B cell (primary cell): ENCODE data around the gene LMNTD2. TPM values are rescaled to one million over a fixed set of nuclear protein-coding genes. Genes with fewer than 3 reads are reported as not detected.

ENCODE experiments used
- ATAC-seq: fragments of 200-7000 bp; cut with Tn5 transposase; one replicate; pipeline ENCODE4 v1.10.0; 2021; ENCODE audit warnings: low read depth, mild to moderate bottlenecking, moderate number of reproducible peaks, moderate library complexity
- CTCF ChIA-PET: fragments of 350-600 bp; sonication (Branson Sonifier 250); formaldehyde crosslinking; loops from one replicate; lab custom pipeline; 2021; ENCODE audit warnings: antibody characterized with exemption, inconsistent platforms; lab: Charles Lee
- POLR2A ChIA-PET: fragments of 350-600 bp; sonication (Branson Sonifier 250); formaldehyde crosslinking; loops from one replicate; lab custom pipeline; 2021; ENCODE audit warnings: antibody characterized with exemption; lab: Charles Lee
- DNase-seq: peaks from one replicate; pipeline ENCODE4 v3.0.0; 2013
- H2AFZ ChIP-seq: 2 replicates; pipeline ENCODE4 v1.6.1; 2012; ENCODE audit warnings: mild to moderate bottlenecking, low read depth, low read length; ENCODE audit not compliant: insufficient read depth, poor library complexity, severe bottlenecking
- H3K27ac ChIP-seq, 2 donors: 1 replicate in 1 of 2; 2 replicates in 1 of 2; pipeline ENCODE4 v1.5.1; 2012 to 2013; ENCODE audit warnings: low read length in 2 of 2, mild to moderate bottlenecking in 2 of 2, moderate library complexity in 1 of 2
- H3K27me3 ChIP-seq, 4 experiments: fragments of 200-600 bp in 1 of 4; sonication (generic) in 1 of 4; replicated peaks in 1 of 4; 1 replicate in 2 of 4; 2 replicates in 2 of 4; pipeline versions ENCODE4 v1.6.1 to v1.7.0; 2013 to 2016; ENCODE audit warnings: low read length in 3 of 4, mild to moderate bottlenecking in 2 of 4, mixed read lengths in 1 of 4, moderate library complexity in 1 of 4; ENCODE audit not compliant: insufficient read depth in 4 of 4, control insufficient read depth in 3 of 4; ENCODE audit errors: control extremely low read depth in 1 of 4
- H3K36me3 ChIP-seq, 2 experiments: replicated peaks in 1 of 2; 1 replicate in 1 of 2; 2 replicates in 1 of 2; pipeline versions ENCODE4 v1.6.1 to v1.7.1; 2013; ENCODE audit warnings: low read length in 1 of 2; ENCODE audit not compliant: insufficient read depth in 2 of 2, control insufficient read depth in 1 of 2; ENCODE audit errors: control extremely low read depth in 1 of 2, extremely low read depth in 1 of 2
- H3K4me1 ChIP-seq, 2 donors: fragments of 200-600 bp in 1 of 2; sonication (generic) in 1 of 2; 1 replicate in 1 of 2; 2 replicates in 1 of 2; pipeline versions ENCODE4 v1.5.1 to v1.6.1; 2013 to 2017; ENCODE audit warnings: low read length in 2 of 2; ENCODE audit not compliant: control insufficient read depth in 2 of 2, insufficient read depth in 2 of 2
- H3K4me2 ChIP-seq: replicated peaks from 2 replicates; pipeline ENCODE3; 2012; ENCODE audit warnings: mild to moderate bottlenecking, low read depth, low read length; ENCODE audit not compliant: poor library complexity, severe bottlenecking
- H3K4me3 ChIP-seq, 5 experiments: fragments of 200-600 bp in 1 of 5; sonication (generic) in 1 of 5; 1 replicate in 3 of 5; 2 replicates in 2 of 5; pipeline versions ENCODE4 v1.5.1 to v1.7.0; 2011 to 2016; ENCODE audit warnings: low read length in 4 of 5, mild to moderate bottlenecking in 4 of 5, low read depth in 2 of 5, control low read depth in 1 of 5, moderate library complexity in 1 of 5; ENCODE audit not compliant: insufficient read depth in 1 of 5; ENCODE audit errors: control extremely low read depth in 1 of 5, extremely low read depth in 1 of 5
- H3K79me2 ChIP-seq: fragments of 200-600 bp; sonication (generic); one replicate; pipeline ENCODE4 v1.6.0; 2016; ENCODE audit warnings: low read length; ENCODE audit not compliant: control insufficient read depth, insufficient read depth
- H3K9ac ChIP-seq: fragments of 200-600 bp; sonication (generic); 2 replicates; pipeline ENCODE4 v1.6.1; 2017; ENCODE audit warnings: mild to moderate bottlenecking, low read length, moderate library complexity
- H3K9me3 ChIP-seq, 3 donors: one replicate each; pipeline versions ENCODE4 v1.6.1 to v1.7.1; 2013; ENCODE audit warnings: low read length in 2 of 3; ENCODE audit not compliant: control insufficient read depth in 2 of 3, insufficient read depth in 1 of 3; ENCODE audit errors: control extremely low read depth in 1 of 3
- H4K20me1 ChIP-seq: 2 replicates; pipeline ENCODE4 v1.6.0; 2012; ENCODE audit warnings: mild to moderate bottlenecking, low read length; ENCODE audit not compliant: insufficient read depth, control insufficient read depth, poor library complexity, severe bottlenecking
- H3K27ac Mint-ChIP-seq: one replicate; pipeline ENCODE4 v1.8.0; 2021; ENCODE audit warnings: mixed read lengths
- H3K27me3 Mint-ChIP-seq: one replicate; pipeline ENCODE4 v1.8.0; 2021; ENCODE audit warnings: mixed read lengths
- H3K4me1 Mint-ChIP-seq: one replicate; pipeline ENCODE4 v1.8.0; 2021; ENCODE audit warnings: mixed read lengths
- H3K4me3 Mint-ChIP-seq: one replicate; pipeline ENCODE4 v1.8.0; 2021; ENCODE audit warnings: mixed read lengths
- H3K9me3 Mint-ChIP-seq: one replicate; pipeline ENCODE4 v1.8.0; 2022; ENCODE audit warnings: mixed read lengths; ENCODE audit not compliant: insufficient read depth
- CTCF ChIP-seq: fragments of 200-600 bp; IDR thresholded peaks from one replicate; pipeline ENCODE4 v1.8.0; 2022; ENCODE audit warnings: antibody characterized with exemption, mild to moderate bottlenecking
- EZH2 ChIP-seq: IDR thresholded peaks from 2 replicates; pipeline ENCODE4 v1.6.1; 2012; ENCODE audit warnings: borderline replicate concordance, low read depth, mild to moderate bottlenecking, moderate library complexity, low read length; ENCODE audit not compliant: insufficient read depth, poor library complexity, severe bottlenecking
- WGBS: methylation state at CpG from one replicate; pipeline ENCODE4 v1.1.5; 2013; ENCODE audit warnings: missing lambda C conversion rate; ENCODE audit not compliant: insufficient coverage; 5-methylcytosine and 5-hydroxymethylcytosine counted together
- intact Hi-C: fragments of 100-400 bp; cut with micrococcal nuclease; formaldehyde crosslinking; loops from one replicate; pipeline ENCODE4 v1.10.0; 2022
- polyA plus RNA-seq: library from polyadenylated mRNA; depleted of rRNA; stranded (reverse); fragments of >200 nt; gene quantifications from 2 replicates; pipeline ENCODE4 v1.2.3, GENCODE V29; 2012
- total RNA-seq, 2 donors: library from RNA; stranded (reverse); fragments of 120-200 nt in 1 of 2; gene quantifications; 1 replicate in 1 of 2; 2 replicates in 1 of 2; pipeline versions ENCODE4 v1.2.3 to v1.2.4, GENCODE V29; 2013 to 2022

The LMNTD2 gene
- total and polyA plus RNA-seq, 2 donors (not counting 1 experiment from before 2014, with no cell fraction given) = 21.4 to 29.6 TPM

- 96% methylated on average over 18 of the region's 18 CpGs for WGBS
- peak; percentile 20 for DNase-seq
- intact Hi-C loops = no loop called here
- Mint-ChIP-seq H3K27ac (no peak overlapping the region), H3K4me1 (peaks cover 3% of the 10 kb centered on the region), H3K9me3 (no peaks in the 10 kb centered on the region), H3K27me3 (no peaks in the 10 kb centered on the region), H3K4me3 (no peak overlapping the region)
- ATAC-seq = no peak
- POLR2A ChIA-PET = no interaction called here
- Histone ChIP-seq H3K79me2 (peaks cover 14% of the 10 kb centered on the region), H3K4me1 (peaks cover 5 to 10% of the 10 kb centered on the region in 2 donors), H3K27me3 (no peaks in the 10 kb centered on the region), H3K4me2 (no peak overlapping the region), H3K9me3 (no peaks in the 10 kb centered on the region), H4K20me1 (peaks cover 36% of the 10 kb centered on the region), H3K9ac (no peak overlapping the region), H2AFZ (no peak overlapping the region), H3K36me3 (peaks cover 0 to 25% of the 10 kb centered on the region in 2 experiments), H3K27ac (no peak overlapping the region), H3K4me3 (no peak overlapping the region)
- TF ChIP-seq EZH2 (no peak), CTCF (no peak)
- CTCF ChIA-PET = interaction anchor here (1.0 kb wide), 1 partner anchor 11 kb away, joined by 3 read pairs; no protein-coding TSS in a partner anchor
These were observed 30.7 kb downstream of the LMNTD2 start for GRCh38 chr11:529728-530411.
